IMR-90 (cell line): ENCODE data around the gene DLL1. TPM values are rescaled to one million over a fixed set of nuclear protein-coding genes. Genes with fewer than 3 reads are reported as not detected.

Source experiments
- ATAC-seq: fragments of 200-7000 bp; cut with Tn5 transposase; 2 replicates; pipeline ENCODE4 v1.9.1; 2020; ENCODE audit warnings: low read depth, mild to moderate bottlenecking, moderate library complexity
- BruUV-seq: library from RNA; stranded (reverse); fragments of 400-500 nt; replicated peaks from 2 replicates; lab custom pipeline; 2021; lab: Mats Ljungman, UMichigan
- CTCF ChIA-PET: fragments of 300-600 bp; formaldehyde crosslinking; extraction: SDS; loops from one replicate; lab custom pipeline; 2021; ENCODE audit warnings: antibody characterized with exemption; lab: Yijun Ruan, JAX
- POLR2A ChIA-PET: fragments of 300-600 bp; sonication (Branson Sonifier 250); formaldehyde crosslinking; loops from one replicate; lab custom pipeline; 2022; ENCODE audit warnings: antibody characterized with exemption; ENCODE audit not compliant: unreplicated experiment; lab: Charles Lee
- DNase-seq: peaks from one replicate; pipeline ENCODE4 v3.0.0; 2013
- H2AFZ ChIP-seq: replicated peaks from 2 replicates; pipeline ENCODE3; 2013; ENCODE audit warnings: low read length, mild to moderate bottlenecking; ENCODE audit not compliant: poor library complexity
- H2AK5ac ChIP-seq: 2 replicates; pipeline ENCODE4 v1.6.1; 2013; ENCODE audit warnings: low read depth, low read length, inconsistent platforms
- H2AK9ac ChIP-seq: replicated peaks from 2 replicates; pipeline ENCODE3; 2013; ENCODE audit warnings: mild to moderate bottlenecking, low read depth, low read length, moderate library complexity; ENCODE audit not compliant: poor library complexity
- H2BK120ac ChIP-seq: 2 replicates; pipeline ENCODE4 v1.6.1; 2013; ENCODE audit warnings: low read depth, low read length, inconsistent platforms
- H2BK15ac ChIP-seq: 3 replicates; pipeline ENCODE4 v1.6.1; 2013; ENCODE audit warnings: low read depth, low read length, inconsistent platforms
- H2BK20ac ChIP-seq: 2 replicates; pipeline ENCODE4 v1.6.1; 2013; ENCODE audit warnings: low read depth, mild to moderate bottlenecking, inconsistent platforms, low read length, moderate library complexity
- H2BK5ac ChIP-seq: 2 replicates; pipeline ENCODE4 v1.6.1; 2013; ENCODE audit warnings: mild to moderate bottlenecking, low read depth, low read length, inconsistent platforms; ENCODE audit not compliant: poor library complexity, severe bottlenecking
- H3K14ac ChIP-seq: replicated peaks from 2 replicates; pipeline ENCODE4 v1.6.1; 2013; ENCODE audit warnings: low read depth, low read length, inconsistent platforms
- H3K18ac ChIP-seq: 2 replicates; pipeline ENCODE4 v1.6.1; 2013; ENCODE audit warnings: low read depth, low read length, control low read depth
- H3K23ac ChIP-seq: 2 replicates; pipeline ENCODE4 v1.6.1; 2013; ENCODE audit warnings: low read depth, low read length, inconsistent platforms
- H3K27ac ChIP-seq: 2 replicates; pipeline ENCODE4 v1.5.1; 2013; ENCODE audit warnings: mild to moderate bottlenecking, control low read depth, low read length; ENCODE audit not compliant: insufficient read depth
- H3K27me3 ChIP-seq: 2 replicates; pipeline ENCODE4 v1.6.1; 2013; ENCODE audit warnings: low read length; ENCODE audit not compliant: control insufficient read depth, insufficient read depth
- H3K36me3 ChIP-seq: 2 replicates; pipeline ENCODE4 v1.6.1; 2013; ENCODE audit warnings: low read length, mixed read lengths; ENCODE audit not compliant: control insufficient read depth, insufficient read depth
- H3K4ac ChIP-seq: 2 replicates; pipeline ENCODE4 v1.6.1; 2013; ENCODE audit warnings: low read depth, low read length, inconsistent platforms
- H3K4me1 ChIP-seq: 2 replicates; pipeline ENCODE4 v1.6.1; 2013; ENCODE audit warnings: low read length, mixed read lengths; ENCODE audit not compliant: control insufficient read depth, insufficient read depth
- H3K4me2 ChIP-seq: 2 replicates; pipeline ENCODE4 v1.6.1; 2013; ENCODE audit warnings: low read depth, mild to moderate bottlenecking, control low read depth, low read length, moderate library complexity
- H3K4me3 ChIP-seq: 2 replicates; pipeline ENCODE4 v1.5.1; 2013; ENCODE audit warnings: low read depth, mild to moderate bottlenecking, control low read depth, low read length, moderate library complexity; ENCODE audit not compliant: insufficient read depth
- H3K56ac ChIP-seq: 2 replicates; pipeline ENCODE4 v1.6.1; 2013; ENCODE audit warnings: low read length, inconsistent platforms; ENCODE audit not compliant: insufficient read depth; ENCODE audit errors: extremely low read depth
- H3K79me1 ChIP-seq, 2 experiments: 2 replicates each; pipeline ENCODE4 v1.6.1; 2013; ENCODE audit warnings: low read length in 2 of 2, inconsistent platforms in 1 of 2, low read depth in 1 of 2
- H3K9ac ChIP-seq: 2 replicates; pipeline ENCODE4 v1.6.1; 2013; ENCODE audit warnings: low read depth, low read length, control low read depth
- H3K9me1 ChIP-seq: 2 replicates; pipeline ENCODE4 v1.6.1; 2013; ENCODE audit warnings: low read length, inconsistent platforms; ENCODE audit not compliant: insufficient read depth
- H3K9me3 ChIP-seq: 2 replicates; pipeline ENCODE4 v1.6.1; 2013; ENCODE audit warnings: low read length; ENCODE audit not compliant: control insufficient read depth, insufficient read depth
- H4K20me1 ChIP-seq: 2 replicates; pipeline ENCODE4 v1.6.1; 2013; ENCODE audit warnings: low read length, inconsistent platforms; ENCODE audit not compliant: insufficient read depth
- H4K5ac ChIP-seq: 2 replicates; pipeline ENCODE4 v1.6.1; 2013; ENCODE audit warnings: mild to moderate bottlenecking, low read depth, low read length, control low read depth
- H4K8ac ChIP-seq, 2 experiments: 2 replicates each; pipeline ENCODE4 v1.6.1; 2013; ENCODE audit warnings: low read depth in 2 of 2, low read length in 2 of 2, control low read depth in 1 of 2, inconsistent platforms in 1 of 2
- H4K91ac ChIP-seq: 2 replicates; pipeline ENCODE4 v1.6.1; 2013; ENCODE audit warnings: low read depth, low read length, inconsistent platforms; ENCODE audit not compliant: insufficient read depth
- CTCF ChIP-seq: conservative IDR thresholded peaks from 2 replicates; pipeline ENCODE4 v1.5.1; 2012; ENCODE audit warnings: mild to moderate bottlenecking, low read depth, low read length, improper control_type of control experiment
- MXI1 ChIP-seq: IDR thresholded peaks from 2 replicates; pipeline ENCODE4 v1.6.1; 2012; ENCODE audit warnings: low read depth, mild to moderate bottlenecking, low read length, moderate library complexity, borderline replicate concordance
- POLR2A ChIP-seq: IDR thresholded peaks from 2 replicates; pipeline ENCODE4 v1.6.1; 2012; ENCODE audit warnings: mild to moderate bottlenecking, low read depth, low read length
- RCOR1 ChIP-seq: IDR thresholded peaks from 2 replicates; pipeline ENCODE4 v1.6.1; 2012; ENCODE audit warnings: mild to moderate bottlenecking, low read length, improper control_type of control experiment; ENCODE audit not compliant: insufficient replicate concordance
- WGBS, 2 experiments: methylation state at CpG; one replicate each; pipeline versions ENCODE4 v1.1.5 to v1.1.7; 2013; ENCODE audit warnings: missing lambda C conversion rate in 2 of 2; ENCODE audit not compliant: insufficient read length in 1 of 2; ENCODE audit errors: extremely low coverage in 2 of 2; 5-methylcytosine and 5-hydroxymethylcytosine counted together
- dilution Hi-C: fragments of 300-500 bp; cut with HindIII; formaldehyde crosslinking; loops from one replicate; pipeline ENCODE4 v1.14.3; 2018; ENCODE audit warnings: low sequenced_read_pairs; ENCODE audit not compliant: unreplicated experiment
- in situ Hi-C: fragments of 300-500 bp; cut with MboI; formaldehyde crosslinking; loops from 3 replicates; pipeline ENCODE4 v1.14.3; 2019; ENCODE audit warnings: low sequenced_read_pairs, inconsistent platforms, mixed read lengths
- intact Hi-C: fragments of 100-400 bp; cut with micrococcal nuclease; formaldehyde crosslinking; loops from 2 replicates; pipeline ENCODE4 v1.10.0; 2022
- polyA plus RNA-seq, 3 experiments: library from polyadenylated mRNA; depleted of rRNA; stranded (reverse); fragments of >200 nt; gene quantifications; 2 replicates each; pipeline ENCODE4 v1.2.3, GENCODE V29; 2012; ENCODE audit warnings: low replicate concordance in 1 of 3
- total RNA-seq: library from RNA; depleted of rRNA; stranded (reverse); fragments of >200 nt; gene quantifications from 2 replicates; pipeline ENCODE4 v1.2.3, GENCODE V29; 2012
- TF ChIP-seq, protein P1 (sequence below): fragments of 150-350 bp; IDR thresholded peaks from 2 replicates; pipeline ENCODE4 v1.6.1; 2017; ENCODE audit warnings: mild to moderate bottlenecking, antibody characterized with exemption, low read length, low read depth

DLL1 gene
- total and polyA plus RNA-seq, 2 of the 4 experiments (the other 2 are of a cell fraction) = under 0.01 to 0.31 TPM

DNA sequence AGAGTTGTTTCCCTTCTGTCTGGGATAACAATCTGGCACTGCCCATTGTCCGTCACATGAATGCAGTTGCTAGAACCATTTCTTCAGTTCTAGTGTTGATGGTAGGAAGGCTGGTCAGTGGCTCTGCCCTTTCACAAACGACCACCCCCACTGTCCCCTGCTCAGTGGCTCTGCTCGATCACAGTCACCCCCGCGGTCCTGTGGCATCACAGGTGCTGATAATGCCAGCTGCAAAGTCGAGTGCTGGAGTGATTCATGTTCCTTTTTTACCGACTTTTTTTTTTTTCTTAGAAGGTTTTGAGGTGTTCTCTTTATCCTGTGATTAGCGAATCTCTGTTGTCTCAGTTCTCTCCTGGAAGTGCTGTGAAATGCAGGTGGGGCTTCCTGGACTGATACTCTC, 38.4 kb upstream of the DLL1 start:
- in situ Hi-C loops (no loop called here), dilution Hi-C loops (no loop called here), intact Hi-C loops (no loop called here)
- H4K91ac ChIP-seq = no peak overlapping the region
- no peak overlapping the region for H4K5ac ChIP-seq
- no peak overlapping the region for H3K14ac ChIP-seq
- no peak overlapping the region for H2BK5ac ChIP-seq
- TF ChIP-seq POLR2A (no peak), RCOR1 (no peak), MXI1 (no peak), CTCF (no peak)
- TF ChIP-seq, protein P1, sequence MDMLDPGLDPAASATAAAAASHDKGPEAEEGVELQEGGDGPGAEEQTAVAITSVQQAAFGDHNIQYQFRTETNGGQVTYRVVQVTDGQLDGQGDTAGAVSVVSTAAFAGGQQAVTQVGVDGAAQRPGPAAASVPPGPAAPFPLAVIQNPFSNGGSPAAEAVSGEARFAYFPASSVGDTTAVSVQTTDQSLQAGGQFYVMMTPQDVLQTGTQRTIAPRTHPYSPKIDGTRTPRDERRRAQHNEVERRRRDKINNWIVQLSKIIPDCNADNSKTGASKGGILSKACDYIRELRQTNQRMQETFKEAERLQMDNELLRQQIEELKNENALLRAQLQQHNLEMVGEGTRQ = no peak
- H3K23ac ChIP-seq = no peak overlapping the region
- H3K27ac ChIP-seq = no peak overlapping the region
- WGBS, 2 experiments = no CpG with 5 or more reads among the region's 8 CpGs
- H2AFZ ChIP-seq = no peak overlapping the region
- H3K79me1 ChIP-seq = peaks cover 10 to 16% of the 10 kb centered on the region in 2 experiments; a peak in 3 of 4 replicates
- H3K56ac ChIP-seq = no peak overlapping the region
- no peaks in the 10 kb centered on the region for H3K9me3 ChIP-seq
- no peak overlapping the region for H3K4me3 ChIP-seq
- BruUV-seq = no TSS peak
- DNase-seq (no peak), ATAC-seq (no peak)
- no peak overlapping the region for H3K18ac ChIP-seq
- peaks cover 43% of the 10 kb centered on the region for H3K36me3 ChIP-seq
- H3K4me2 ChIP-seq = no peak overlapping the region
- H3K9me1 ChIP-seq = peaks cover 5% of the 10 kb centered on the region; the same call in 1 of the 2 replicates
- H2BK20ac ChIP-seq = no peak overlapping the region
- H4K20me1 ChIP-seq = no peaks in the 10 kb centered on the region; the same call in 1 of the 2 replicates
- H2BK15ac ChIP-seq = no peak overlapping the region
- ChIA-PET CTCF (interaction anchor here (0.6 kb wide), 1 partner anchor 626 kb away, joined by 3 read pairs; no protein-coding TSS in a partner anchor), POLR2A (no interaction called here)
- no peak overlapping the region for H4K8ac ChIP-seq
- no peak overlapping the region for H2AK5ac ChIP-seq
- H3K27me3 ChIP-seq = no peaks in the 10 kb centered on the region
- H2AK9ac ChIP-seq = no peak overlapping the region
- H2BK120ac ChIP-seq = no peak overlapping the region
- no peak overlapping the region for H3K4ac ChIP-seq
- no peaks in the 10 kb centered on the region for H3K4me1 ChIP-seq
- H3K9ac ChIP-seq = no peak overlapping the region
